ENCODE data around the gene SHC3.

Gene SHC3

GRCh38 chr9:88996046-88996920 lies 182.3 kb downstream of the SHC3 start:
- DNase-seq: no peak

GRCh38 chr9:88995627-88996026 lies 183.0 kb downstream of the SHC3 start:
- no peak for DNase-seq

- no peak for DNase-seq
Measured at GRCh38 chr9:88995200-88995577, 183.4 kb downstream of the SHC3 start.

DNA sequence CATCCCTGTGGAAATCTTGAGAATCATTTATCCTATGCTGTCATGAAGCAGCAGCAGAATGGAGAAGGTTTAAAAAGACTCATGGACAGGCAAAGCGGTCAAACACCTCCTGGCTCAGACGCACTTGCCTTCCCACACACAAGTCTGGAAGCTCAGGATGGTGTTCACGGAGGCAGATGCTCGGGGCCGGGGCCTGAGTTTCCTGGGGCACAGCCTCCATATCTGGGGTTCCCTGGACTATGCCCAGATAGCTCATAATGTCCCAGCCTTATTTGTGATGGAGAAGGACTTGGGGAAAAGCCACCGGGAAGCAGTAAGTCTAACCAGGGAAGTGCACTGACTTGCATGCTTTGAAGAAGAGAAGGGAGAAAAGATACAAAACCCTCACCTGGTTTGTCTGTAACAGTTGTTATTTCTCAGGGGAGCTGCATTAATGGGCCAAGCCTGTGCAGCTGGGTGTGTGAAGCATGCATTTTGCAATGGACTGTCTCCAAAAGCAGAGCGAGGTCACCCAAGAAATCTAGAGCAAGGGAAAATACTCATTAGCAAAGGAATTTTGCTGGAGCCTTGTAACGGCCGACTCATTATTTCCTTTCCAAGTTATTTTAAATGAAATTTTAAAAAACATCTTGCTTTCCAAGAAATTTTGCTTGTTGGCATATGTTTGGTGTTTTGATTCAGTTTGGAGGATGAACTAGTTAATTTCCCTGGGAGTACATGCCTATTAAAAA lies 184.0 kb downstream of the SHC3 start:
- DNase-seq: no peak

GRCh38 chr9:88993871-88994460 lies 184.7 kb downstream of the SHC3 start:
- DNase-seq: no peak

GRCh38 chr9:88993327-88993726 lies 185.3 kb downstream of the SHC3 start:
- DNase-seq: no peak

- DNase-seq: no peak
Measured at GRCh38 chr9:88992556-88992955, 186.1 kb downstream of the SHC3 start.

GRCh38 chr9:88991066-88992034 lies 187.3 kb downstream of the SHC3 start, which contains the start of gene S1PR3:
TSS of gene S1PR3 (plus strand) at chr9:88991468. CDS start at chr9:89001201, 9,733 bp downstream.
- DNase-seq: peak; percentile 25

GRCh38 chr9:88990729-88991065 lies 187.9 kb downstream of the SHC3 start:
- DNase-seq: no peak

- no peak for DNase-seq
Measured at GRCh38 chr9:88990041-88990728, 188.4 kb downstream of the SHC3 start.

DNA sequence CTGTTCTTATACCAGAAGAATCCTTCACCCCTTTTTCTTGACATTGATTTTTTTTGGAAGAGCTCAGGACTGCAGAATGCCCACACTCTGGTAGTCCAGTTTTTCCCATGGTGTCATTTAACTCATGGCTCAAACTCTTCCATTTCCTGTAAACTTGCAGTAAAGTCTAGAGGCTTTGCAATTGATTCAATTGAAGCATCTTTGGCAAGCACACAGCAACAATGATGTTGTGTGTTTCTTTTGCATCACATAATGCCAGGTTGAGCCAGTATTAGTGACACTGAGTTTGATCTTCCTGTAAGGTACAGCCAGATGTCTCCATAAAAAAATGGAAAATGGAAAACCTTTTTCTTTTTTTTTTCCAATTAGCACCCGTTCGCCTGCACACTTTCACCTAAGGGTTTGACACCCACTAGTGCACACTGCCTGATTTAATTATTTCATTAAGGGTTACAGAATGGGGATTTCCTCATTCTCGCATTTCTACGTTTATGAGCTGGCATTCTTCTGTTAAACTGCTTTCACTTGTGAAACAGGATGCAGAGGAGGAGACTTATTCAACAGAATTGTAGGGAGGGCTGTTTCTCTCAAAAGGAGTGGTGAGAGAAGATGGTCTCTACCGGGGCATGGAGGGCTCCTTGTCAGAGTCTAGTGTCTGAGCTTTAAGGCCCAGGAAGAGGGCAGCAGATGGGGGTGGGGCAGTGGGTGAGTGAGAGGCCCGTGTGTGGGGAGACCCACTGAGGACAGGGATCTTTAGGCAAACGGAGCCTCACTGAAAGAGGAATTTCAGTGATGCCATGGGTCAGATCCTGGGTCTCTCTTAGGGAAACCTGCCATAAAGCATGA lies 189.6 kb downstream of the SHC3 start:
- no peak for DNase-seq

DNA sequence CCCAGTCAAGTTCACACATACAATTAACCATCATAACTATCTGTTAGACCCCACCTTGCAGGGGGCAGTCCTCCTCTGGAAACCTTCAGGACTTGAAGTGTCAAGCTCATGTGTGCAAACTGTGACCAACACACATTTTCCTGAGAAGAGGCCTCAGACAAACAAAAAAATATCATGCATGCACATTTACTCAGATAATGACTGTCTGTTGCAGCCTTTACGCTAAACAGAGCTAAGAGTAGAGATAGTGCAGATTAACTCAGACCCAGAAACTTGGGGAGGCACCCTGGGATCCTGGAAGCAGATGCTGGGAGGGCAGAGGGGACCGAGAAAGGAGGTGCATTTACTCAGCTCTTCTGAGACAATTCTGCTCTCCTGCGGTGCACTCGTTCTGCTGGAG lies 191.0 kb downstream of the SHC3 start:
- DNase-seq: no peak

DNA sequence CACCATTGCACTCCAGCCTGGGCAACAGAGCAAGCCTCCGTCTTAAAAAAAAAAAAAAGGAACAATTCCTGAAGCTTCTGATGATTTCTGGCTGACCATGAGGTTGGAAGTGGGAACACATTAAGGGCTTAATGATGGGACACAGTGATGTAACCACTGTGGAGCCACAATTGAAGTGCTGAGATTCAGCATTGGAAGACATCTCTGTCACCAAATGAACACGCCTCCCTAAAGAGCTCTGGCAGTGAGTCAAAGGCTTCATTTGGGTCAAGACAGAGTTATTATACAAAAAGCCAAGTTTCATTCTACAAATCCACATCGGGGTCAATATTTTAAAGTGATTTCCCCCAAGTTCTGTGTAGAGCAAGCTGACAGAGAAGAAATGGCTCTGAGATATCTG lies 191.8 kb downstream of the SHC3 start:
- no peak for DNase-seq

GRCh38 chr9:88985616-88986015 lies 193.0 kb downstream of the SHC3 start:
- DNase-seq: no peak

DNA sequence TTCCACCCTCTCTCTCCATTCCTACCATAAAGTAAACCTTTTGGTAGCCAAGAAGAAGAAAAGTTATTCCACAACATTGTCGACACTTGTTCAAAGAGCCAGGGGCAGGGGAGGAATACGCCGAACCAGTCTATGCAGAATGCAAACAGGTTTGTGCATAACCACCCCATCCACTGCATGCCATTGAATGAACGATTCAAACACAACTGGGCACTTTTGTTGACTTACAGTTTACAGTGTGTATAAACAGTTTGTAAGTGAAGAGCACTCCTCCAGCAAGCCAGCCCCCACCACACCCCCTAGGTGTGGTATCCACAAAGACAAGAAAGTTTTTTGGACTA lies 194.1 kb downstream of the SHC3 start:
- DNase-seq: no peak

DNA sequence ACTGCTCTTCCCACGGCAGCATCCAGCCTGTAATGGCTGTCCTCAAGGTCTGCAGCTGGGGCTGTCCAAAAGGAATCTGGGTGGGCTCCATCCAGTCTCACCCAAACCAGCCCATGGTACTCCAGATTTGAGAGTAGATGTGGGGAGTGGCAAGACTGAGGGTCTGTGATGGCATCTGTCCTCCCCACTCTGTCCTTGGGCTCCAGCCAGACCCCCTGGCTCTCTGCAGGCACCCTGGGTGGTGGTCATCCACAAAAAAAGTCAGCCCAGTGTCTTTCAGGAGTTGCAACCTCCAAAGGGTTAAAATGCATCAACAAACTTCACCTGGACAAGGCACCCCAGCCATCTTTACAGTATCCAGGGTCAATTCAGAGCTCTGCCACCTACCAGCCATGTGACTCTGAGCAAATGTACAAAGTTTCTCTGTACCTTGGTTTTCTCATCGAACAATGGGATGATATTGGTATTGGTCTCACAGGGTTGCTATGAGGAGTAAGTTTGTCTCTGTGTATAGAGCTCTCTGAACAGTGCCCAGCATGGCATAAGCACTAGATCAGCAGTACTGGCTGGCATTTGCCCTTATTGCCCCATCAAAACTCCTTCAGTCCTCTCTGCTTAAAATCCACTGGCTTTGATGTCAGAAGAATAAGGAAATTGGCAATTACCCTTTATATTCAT lies 194.6 kb downstream of the SHC3 start:
- no peak for DNase-seq

- no peak for DNase-seq
Measured at GRCh38 chr9:88980740-88981203, 197.8 kb downstream of the SHC3 start.

GRCh38 chr9:88979791-88980190 lies 198.8 kb downstream of the SHC3 start:
- no peak for DNase-seq

- DNase-seq: no peak
Measured at GRCh38 chr9:88979021-88979420, 199.6 kb downstream of the SHC3 start.

DNA sequence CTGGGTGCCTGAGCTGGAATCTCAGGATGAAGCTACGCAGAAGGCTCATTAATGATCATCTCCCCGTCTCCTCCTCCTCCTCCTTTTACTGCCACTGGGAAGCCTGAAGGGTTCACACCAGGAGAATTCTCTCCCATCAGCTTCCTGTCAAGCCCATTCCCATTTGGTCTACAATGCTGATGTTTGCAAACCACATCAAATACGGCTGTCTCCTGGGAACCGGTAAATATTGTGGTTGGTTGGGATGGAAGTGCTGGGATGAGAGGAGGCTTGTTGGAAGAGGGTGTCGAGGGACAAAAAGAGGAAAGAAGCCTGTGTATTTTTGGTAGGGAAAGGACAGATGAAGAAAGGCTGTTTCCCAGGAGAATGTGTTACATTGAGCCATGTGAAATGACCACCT lies 200.6 kb downstream of the SHC3 start:
- no peak for DNase-seq

GRCh38 chr9:88976890-88977257 lies 201.7 kb downstream of the SHC3 start:
- DNase-seq: no peak
